ENCODE data around the gene DNM1. TPM values are rescaled to one million over a fixed set of nuclear protein-coding genes. Genes with fewer than 3 reads are reported as not detected.

Gene DNM1
- total and polyA plus RNA-seq, 2 experiments from 2014 or later: 14.4 to 37.2 TPM

- TF ChIP-seq EZH2 (IDR thresholded peaks at IDR 0.05; ENCODE audit: borderline replicate concordance) (no peak), EZH2phosphoT487 (IDR thresholded peaks at IDR 0.05; ENCODE audit: low read depth, severe bottlenecking, unreplicated experiment) (no peak)
- TF ChIP-seq, protein P1, sequence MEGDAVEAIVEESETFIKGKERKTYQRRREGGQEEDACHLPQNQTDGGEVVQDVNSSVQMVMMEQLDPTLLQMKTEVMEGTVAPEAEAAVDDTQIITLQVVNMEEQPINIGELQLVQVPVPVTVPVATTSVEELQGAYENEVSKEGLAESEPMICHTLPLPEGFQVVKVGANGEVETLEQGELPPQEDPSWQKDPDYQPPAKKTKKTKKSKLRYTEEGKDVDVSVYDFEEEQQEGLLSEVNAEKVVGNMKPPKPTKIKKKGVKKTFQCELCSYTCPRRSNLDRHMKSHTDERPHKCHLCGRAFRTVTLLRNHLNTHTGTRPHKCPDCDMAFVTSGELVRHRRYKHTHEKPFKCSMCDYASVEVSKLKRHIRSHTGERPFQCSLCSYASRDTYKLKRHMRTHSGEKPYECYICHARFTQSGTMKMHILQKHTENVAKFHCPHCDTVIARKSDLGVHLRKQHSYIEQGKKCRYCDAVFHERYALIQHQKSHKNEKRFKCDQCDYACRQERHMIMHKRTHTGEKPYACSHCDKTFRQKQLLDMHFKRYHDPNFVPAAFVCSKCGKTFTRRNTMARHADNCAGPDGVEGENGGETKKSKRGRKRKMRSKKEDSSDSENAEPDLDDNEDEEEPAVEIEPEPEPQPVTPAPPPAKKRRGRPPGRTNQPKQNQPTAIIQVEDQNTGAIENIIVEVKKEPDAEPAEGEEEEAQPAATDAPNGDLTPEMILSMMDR (IDR thresholded peaks at IDR 0.05; ENCODE audit: poor library complexity): no peak
- peak overlapping the region; percentile 100 for H3K27ac ChIP-seq
- DNase-seq (ENCODE audit: low spot score): no peak
These were observed 38.9 kb downstream of the DNM1 start for GRCh38 chr9:128242124-128242523.

GRCh38 chr9:128242828-128243214, 39.6 kb downstream of the DNM1 start:
- Histone ChIP-seq H3K9me2 (replicated peaks; ENCODE audit: insufficient read depth) (no peaks in the 10 kb centered on the region), H3K4me1 (ENCODE audit: insufficient read depth) (peaks cover 30% of the 10 kb centered on the region), H3K9me3 (ENCODE audit: low read depth) (no peaks in the 10 kb centered on the region), H3K36me3 (replicated peaks; ENCODE audit: insufficient read depth, low read depth) (no peaks in the 10 kb centered on the region), H3K27me3 (no peaks in the 10 kb centered on the region), H3K4me2 (peak overlapping the region; percentile 78), H3K79me2 (no peaks in the 10 kb centered on the region), H3K4me3 (no peak overlapping the region), H2AFZ (no peak overlapping the region), H3K27ac (peak overlapping the region; percentile 100), H4K20me1 (ENCODE audit: insufficient read depth, poor library complexity, severe bottlenecking) (no peaks in the 10 kb centered on the region)
- DNase-seq (ENCODE audit: low spot score): peak; percentile 5
- 43% methylated on average over 4 of the region's 7 CpGs for WGBS (ENCODE audit: low lambda C conversion rate, missing lambda C conversion rate)
- TF ChIP-seq EZH2 (IDR thresholded peaks at IDR 0.05; ENCODE audit: borderline replicate concordance) (no peak), EZH2phosphoT487 (IDR thresholded peaks at IDR 0.05; ENCODE audit: low read depth, severe bottlenecking, unreplicated experiment) (no peak)
- TF ChIP-seq, protein P1 (IDR thresholded peaks at IDR 0.05; ENCODE audit: poor library complexity): no peak

More at GRCh38 chr9:128242124-128242523, 38.9 kb downstream of the DNM1 start:
- Histone ChIP-seq H3K4me1 (ENCODE audit: insufficient read depth) (peaks cover 30% of the 10 kb centered on the region), H3K4me2 (no peak overlapping the region), H3K79me2 (no peaks in the 10 kb centered on the region), H3K36me3 (replicated peaks; ENCODE audit: insufficient read depth, low read depth) (no peaks in the 10 kb centered on the region), H3K4me3 (no peak overlapping the region), H2AFZ (no peak overlapping the region), H3K27me3 (no peaks in the 10 kb centered on the region), H3K9me3 (ENCODE audit: low read depth) (no peaks in the 10 kb centered on the region), H3K9me2 (replicated peaks; ENCODE audit: insufficient read depth) (no peaks in the 10 kb centered on the region), H4K20me1 (ENCODE audit: insufficient read depth, poor library complexity, severe bottlenecking) (no peaks in the 10 kb centered on the region)
- WGBS (ENCODE audit: low lambda C conversion rate, missing lambda C conversion rate): 96% methylated on average over 4 of the region's 4 CpGs

DNA sequence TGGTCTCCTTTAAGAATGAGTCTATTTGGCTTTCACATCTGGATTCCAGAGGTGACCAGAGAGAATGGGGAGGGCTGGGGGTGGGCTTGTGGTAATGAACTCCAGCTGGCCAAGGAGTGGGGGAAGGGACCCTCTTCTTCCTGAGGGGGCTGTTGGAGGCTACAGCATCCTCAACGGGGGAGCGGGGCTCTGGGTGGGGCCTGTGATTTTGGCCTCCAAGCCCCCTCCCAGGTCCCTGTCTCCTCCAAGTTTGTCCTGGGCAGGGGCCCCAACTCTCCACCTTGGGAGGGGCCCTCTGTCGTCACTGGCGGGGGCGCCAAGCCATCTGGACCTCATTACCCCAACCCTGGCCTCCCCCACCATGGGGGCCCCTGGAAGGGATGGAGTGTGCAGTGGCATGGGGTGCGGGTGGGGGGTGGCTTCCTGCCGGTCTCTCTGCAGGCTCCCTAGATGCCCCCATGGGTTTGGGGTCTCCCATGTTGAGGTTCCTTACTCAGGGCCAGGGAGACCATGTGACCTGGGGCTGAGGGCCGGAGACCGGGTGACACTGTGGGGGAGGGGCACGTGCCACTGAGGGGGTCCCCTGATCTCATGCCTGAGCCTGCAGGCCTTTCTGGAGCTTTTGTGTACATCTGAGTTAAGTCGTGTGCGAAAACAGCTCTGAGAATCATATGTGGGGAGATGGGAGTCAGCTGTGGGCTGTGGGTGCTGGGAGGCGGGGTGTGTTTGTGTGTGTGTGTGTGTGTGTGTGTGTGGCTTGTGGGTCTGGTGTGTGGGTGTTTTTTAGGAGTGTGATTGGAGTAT, 40.2 kb downstream of the DNM1 start:
- Histone ChIP-seq H3K79me2 (no peaks in the 10 kb centered on the region), H4K20me1 (ENCODE audit: insufficient read depth, poor library complexity, severe bottlenecking) (no peaks in the 10 kb centered on the region), H3K4me1 (ENCODE audit: insufficient read depth) (peaks cover 30% of the 10 kb centered on the region), H3K9me2 (replicated peaks; ENCODE audit: insufficient read depth) (no peaks in the 10 kb centered on the region), H3K36me3 (replicated peaks; ENCODE audit: insufficient read depth, low read depth) (no peaks in the 10 kb centered on the region), H3K9me3 (ENCODE audit: low read depth) (no peaks in the 10 kb centered on the region), H3K27me3 (no peaks in the 10 kb centered on the region), H2AFZ (no peak overlapping the region), H3K27ac (peak overlapping the region; percentile 100), H3K4me2 (peak overlapping the region; percentile 78), H3K4me3 (no peak overlapping the region)
- TF ChIP-seq, protein P1 (IDR thresholded peaks at IDR 0.05; ENCODE audit: poor library complexity): no peak
- no peak for TF ChIP-seq EZH2phosphoT487 (IDR thresholded peaks at IDR 0.05; ENCODE audit: low read depth, severe bottlenecking, unreplicated experiment)
- no peak for TF ChIP-seq EZH2 (IDR thresholded peaks at IDR 0.05; ENCODE audit: borderline replicate concordance)
- DNase-seq (ENCODE audit: low spot score): peak; percentile 66
- WGBS (ENCODE audit: low lambda C conversion rate, missing lambda C conversion rate): 50% methylated on average over 9 of the region's 13 CpGs
